Mucosa of stomach (tissue), 1 donor: ENCODE measurements around the gene ZDBF2.
"Not testable (repeated sequence)": the region's sequence is repeated elsewhere in the genome, so short reads cannot be mapped to it uniquely, and the experiment has no call there.

Experiments
- H3K27me3 ChIP-seq: one replicate; pipeline ENCODE4 v1.7.0; 2013; ENCODE audit warnings: mild to moderate bottlenecking, low read length; ENCODE audit not compliant: control insufficient read depth, insufficient read depth
- H3K36me3 ChIP-seq: one replicate; pipeline ENCODE4 v1.7.0; 2013; ENCODE audit warnings: low read length; ENCODE audit not compliant: control insufficient read depth, insufficient read depth
- H3K4me1 ChIP-seq: one replicate; pipeline ENCODE4 v1.7.0; 2013; ENCODE audit warnings: mild to moderate bottlenecking, low read length; ENCODE audit not compliant: control insufficient read depth, insufficient read depth
- H3K4me3 ChIP-seq: one replicate; pipeline ENCODE4 v1.7.0; 2013; ENCODE audit warnings: low read length
- H3K9ac ChIP-seq: one replicate; pipeline ENCODE4 v1.7.0; 2013; ENCODE audit warnings: mild to moderate bottlenecking, low read length, moderate library complexity
- H3K9me3 ChIP-seq: one replicate; pipeline ENCODE4 v1.7.0; 2013; ENCODE audit warnings: mild to moderate bottlenecking, low read length, moderate library complexity; ENCODE audit not compliant: control insufficient read depth
- donor health status: Pancreatic carcinoma.

ZDBF2 gene

GRCh38 chr2:206250041-206250897, 24.2 kb upstream of the ZDBF2 start:
- Histone ChIP-seq H3K9ac (no peak overlapping the region), H3K4me3 (no peak overlapping the region), H3K36me3 (no peaks in the 10 kb centered on the region), H3K9me3 (no peaks in the 10 kb centered on the region), H3K4me1 (no peaks in the 10 kb centered on the region), H3K27me3 (peaks cover 22% of the 10 kb centered on the region)

DNA sequence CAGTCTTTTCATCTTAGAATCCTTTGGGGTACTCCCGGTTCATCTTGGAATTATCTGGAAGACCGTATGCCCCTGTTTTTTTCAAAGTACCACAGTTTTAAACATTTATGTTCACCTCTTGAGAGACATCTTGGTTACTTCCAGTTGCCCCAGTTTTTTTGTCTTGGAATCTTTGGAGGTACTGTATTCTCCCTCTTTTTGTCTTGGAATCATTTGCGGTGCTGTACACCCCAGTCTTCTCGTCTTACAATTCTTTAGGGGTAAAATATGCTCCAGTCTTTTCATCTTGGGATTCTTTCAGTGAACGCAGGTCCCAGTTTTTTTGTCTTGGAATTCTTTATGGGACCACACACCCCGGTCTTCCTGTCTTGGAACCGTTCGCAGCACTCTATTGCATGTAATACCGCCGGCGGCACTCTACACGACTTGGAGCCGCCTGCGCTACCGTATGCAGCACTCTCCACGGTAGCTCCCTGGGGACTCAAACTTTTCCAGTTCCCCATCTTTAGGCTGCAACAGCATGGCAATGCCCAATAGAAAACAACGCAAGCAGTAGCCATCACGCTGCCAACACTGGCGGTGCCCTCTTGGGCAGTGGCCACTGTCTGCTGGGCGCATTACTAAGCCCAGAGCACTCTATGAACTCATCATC, 21.2 kb upstream of the ZDBF2 start:
- Histone ChIP-seq H3K4me3 (no peak overlapping the region), H3K9ac (no peak overlapping the region), H3K36me3 (no peaks in the 10 kb centered on the region), H3K4me1 (no peaks in the 10 kb centered on the region), H3K9me3 (no peaks in the 10 kb centered on the region), H3K27me3 (peaks cover 41% of the 10 kb centered on the region)

- Histone ChIP-seq H3K4me3 (no peak overlapping the region), H3K9ac (no peak overlapping the region), H3K27me3 (peaks cover 44% of the 10 kb centered on the region), H3K4me1 (no peaks in the 10 kb centered on the region), H3K9me3 (no peaks in the 10 kb centered on the region), H3K36me3 (no peaks in the 10 kb centered on the region)
Measured at GRCh38 chr2:206253777-206254166, 20.7 kb upstream of the ZDBF2 start.

GRCh38 chr2:206255003-206255402, 19.5 kb upstream of the ZDBF2 start:
- no peaks in the 10 kb centered on the region for H3K36me3 ChIP-seq
- H3K4me3 ChIP-seq = no peak overlapping the region
- no peaks in the 10 kb centered on the region for H3K4me1 ChIP-seq
- peaks cover 56% of the 10 kb centered on the region for H3K27me3 ChIP-seq
- H3K9ac ChIP-seq = no peak overlapping the region
- H3K9me3 ChIP-seq = no peaks in the 10 kb centered on the region

- H3K36me3 ChIP-seq = no peaks in the 10 kb centered on the region
- H3K9me3 ChIP-seq = no peaks in the 10 kb centered on the region
- no peak overlapping the region for H3K9ac ChIP-seq
- no peaks in the 10 kb centered on the region for H3K4me1 ChIP-seq
- H3K27me3 ChIP-seq = peaks cover 60% of the 10 kb centered on the region
- no peak overlapping the region for H3K4me3 ChIP-seq
Measured at GRCh38 chr2:206256706-206257205, 17.7 kb upstream of the ZDBF2 start.

DNA sequence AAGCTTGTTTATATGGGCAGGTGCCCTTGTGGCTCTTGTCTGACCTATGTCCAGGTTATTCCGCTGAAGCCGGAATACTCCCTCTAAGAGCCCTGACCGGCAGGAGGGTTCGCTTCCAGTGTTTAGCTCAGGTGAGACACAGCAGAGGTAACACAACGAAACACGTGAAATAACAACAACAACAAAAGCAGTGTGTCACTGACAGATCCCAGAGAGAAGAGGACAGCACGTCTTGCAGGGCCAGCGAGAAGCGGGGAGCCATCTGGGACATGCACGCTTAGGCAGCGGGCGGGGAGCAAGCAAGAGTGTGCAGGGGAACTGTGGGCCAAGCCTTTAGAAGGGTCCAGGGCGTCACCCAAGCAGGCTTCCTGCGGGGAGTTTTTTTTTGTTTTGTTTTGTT, 17.1 kb upstream of the ZDBF2 start:
- no peaks in the 10 kb centered on the region for H3K9me3 ChIP-seq
- no peaks in the 10 kb centered on the region for H3K36me3 ChIP-seq
- no peaks in the 10 kb centered on the region for H3K4me1 ChIP-seq
- peaks cover 60% of the 10 kb centered on the region for H3K27me3 ChIP-seq
- no peak overlapping the region for H3K4me3 ChIP-seq
- no peak overlapping the region for H3K9ac ChIP-seq

DNA sequence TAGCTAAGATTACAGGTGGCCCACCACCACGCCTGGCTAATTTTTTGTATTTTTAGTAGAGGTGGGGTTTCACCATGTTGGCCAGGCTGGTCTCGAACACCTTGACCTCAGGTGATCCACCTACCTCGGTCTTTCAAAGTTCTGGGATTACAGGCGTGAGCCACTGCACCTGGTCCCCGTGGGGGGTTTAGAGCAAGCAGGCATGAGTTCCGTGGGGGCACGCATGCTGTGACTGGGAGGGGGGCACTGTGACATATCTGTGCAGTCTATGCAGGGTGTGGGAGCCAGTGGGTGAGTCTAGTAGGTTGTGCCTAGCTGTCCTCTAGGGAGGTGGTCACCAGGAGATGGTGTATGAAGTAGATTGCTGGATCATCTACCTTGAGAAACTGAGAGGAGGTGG, 16.6 kb upstream of the ZDBF2 start:
- no peaks in the 10 kb centered on the region for H3K9me3 ChIP-seq
- H3K4me3 ChIP-seq = no peak overlapping the region
- no peaks in the 10 kb centered on the region for H3K4me1 ChIP-seq
- H3K9ac ChIP-seq = no peak overlapping the region
- H3K36me3 ChIP-seq = no peaks in the 10 kb centered on the region
- peaks cover 59% of the 10 kb centered on the region for H3K27me3 ChIP-seq

GRCh38 chr2:206258615-206259014, 15.8 kb upstream of the ZDBF2 start:
- H3K9me3 ChIP-seq, H3K9ac ChIP-seq, H3K36me3 ChIP-seq, H3K4me1 ChIP-seq, H3K4me3 ChIP-seq: not testable (repeated sequence)
- peaks cover 61% of the 10 kb centered on the region for H3K27me3 ChIP-seq

GRCh38 chr2:206259376-206260187, 14.9 kb upstream of the ZDBF2 start:
- H3K4me3 ChIP-seq = no peak overlapping the region
- H3K27me3 ChIP-seq = peaks cover 66% of the 10 kb centered on the region
- no peaks in the 10 kb centered on the region for H3K4me1 ChIP-seq
- no peaks in the 10 kb centered on the region for H3K9me3 ChIP-seq
- no peak overlapping the region for H3K9ac ChIP-seq
- no peaks in the 10 kb centered on the region for H3K36me3 ChIP-seq

DNA sequence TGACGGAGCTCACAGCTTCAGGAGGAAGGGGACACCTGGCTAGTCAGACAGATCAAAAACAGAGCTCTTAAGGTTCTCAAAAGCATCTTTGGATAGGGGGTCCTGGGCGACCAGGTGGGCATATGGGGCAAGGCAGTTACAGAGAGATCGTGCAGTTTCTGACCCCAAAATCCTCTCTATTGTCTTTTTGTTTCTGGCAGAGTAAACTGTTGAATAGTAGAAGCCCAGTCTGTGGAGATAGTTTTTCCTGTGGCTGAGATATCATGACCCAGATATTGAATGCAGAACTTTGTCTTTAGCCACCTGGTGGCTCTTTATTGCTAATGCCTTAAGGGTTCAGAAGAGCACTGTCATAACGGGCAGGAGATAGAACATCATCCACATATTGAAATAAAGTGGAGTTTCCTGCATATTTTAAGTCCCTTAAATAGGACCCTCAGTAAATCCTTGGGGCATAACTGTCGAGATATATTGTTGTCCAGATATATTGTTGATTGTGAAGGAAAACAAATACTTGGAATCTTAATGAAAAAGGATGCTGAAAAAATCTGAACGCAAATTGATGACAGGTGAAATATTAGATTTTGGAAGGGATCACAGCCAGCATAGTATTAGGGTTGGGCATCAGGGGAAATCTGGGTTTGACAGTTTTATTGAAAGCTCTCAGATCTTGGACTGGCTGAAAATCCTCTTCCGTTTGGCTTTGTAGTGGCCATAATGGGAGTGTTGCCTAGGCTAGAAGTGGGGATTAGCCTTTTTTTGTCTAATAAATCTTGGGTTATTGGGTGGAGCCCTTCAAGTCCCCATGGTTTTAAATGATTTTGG, 14.1 kb upstream of the ZDBF2 start:
- Histone ChIP-seq H3K9ac (no peak overlapping the region), H3K27me3 (peaks cover 66% of the 10 kb centered on the region), H3K36me3 (no peaks in the 10 kb centered on the region), H3K4me1 (no peaks in the 10 kb centered on the region), H3K4me3 (no peak overlapping the region), H3K9me3 (no peaks in the 10 kb centered on the region)

DNA sequence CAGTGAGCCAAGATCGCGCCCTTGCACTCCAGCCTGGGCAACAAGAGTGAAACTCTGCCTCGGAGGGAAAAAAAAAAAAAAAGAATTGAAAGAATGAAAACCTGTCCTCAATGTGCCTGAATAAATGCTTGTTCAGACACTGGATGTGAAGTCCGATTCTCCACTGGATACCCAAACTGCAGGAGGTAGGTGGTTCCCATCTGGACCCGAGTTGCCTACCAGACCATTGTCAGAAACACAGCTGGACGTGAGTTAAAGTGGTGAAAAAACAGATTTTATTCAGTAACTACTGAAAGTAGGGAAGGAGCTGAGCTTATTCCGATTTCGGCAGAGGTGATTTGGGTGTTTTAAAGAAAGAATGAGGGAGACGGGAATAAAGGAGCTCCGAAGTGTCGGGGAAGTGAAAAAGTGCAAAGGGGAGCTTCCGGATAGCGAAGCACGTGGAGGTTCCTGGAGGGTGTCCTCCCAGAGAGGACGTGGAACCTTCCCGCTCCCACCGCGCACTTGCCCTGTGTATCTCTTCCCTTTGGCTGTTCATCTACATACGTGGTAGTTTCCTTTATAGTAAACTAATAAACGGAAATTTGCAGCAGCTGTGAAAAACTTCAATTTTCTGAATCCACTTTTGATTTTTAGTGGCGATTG, 10.4 kb upstream of the ZDBF2 start:
- peaks cover 57% of the 10 kb centered on the region for H3K27me3 ChIP-seq
- H3K4me3 ChIP-seq = no peak overlapping the region

More for the DNA sequence above, 10.4 kb upstream of the ZDBF2 start:
- H3K9me3 ChIP-seq = no peaks in the 10 kb centered on the region
- no peaks in the 10 kb centered on the region for H3K4me1 ChIP-seq
- H3K36me3 ChIP-seq = no peaks in the 10 kb centered on the region
- no peak overlapping the region for H3K9ac ChIP-seq
